ENCODE measurements around the gene KIF1A. TPM values are rescaled to one million over a fixed set of nuclear protein-coding genes. Genes with fewer than 3 reads are reported as not detected.

The KIF1A gene
- total RNA-seq, 1 donor from 2014 or later: not detected

DNA sequence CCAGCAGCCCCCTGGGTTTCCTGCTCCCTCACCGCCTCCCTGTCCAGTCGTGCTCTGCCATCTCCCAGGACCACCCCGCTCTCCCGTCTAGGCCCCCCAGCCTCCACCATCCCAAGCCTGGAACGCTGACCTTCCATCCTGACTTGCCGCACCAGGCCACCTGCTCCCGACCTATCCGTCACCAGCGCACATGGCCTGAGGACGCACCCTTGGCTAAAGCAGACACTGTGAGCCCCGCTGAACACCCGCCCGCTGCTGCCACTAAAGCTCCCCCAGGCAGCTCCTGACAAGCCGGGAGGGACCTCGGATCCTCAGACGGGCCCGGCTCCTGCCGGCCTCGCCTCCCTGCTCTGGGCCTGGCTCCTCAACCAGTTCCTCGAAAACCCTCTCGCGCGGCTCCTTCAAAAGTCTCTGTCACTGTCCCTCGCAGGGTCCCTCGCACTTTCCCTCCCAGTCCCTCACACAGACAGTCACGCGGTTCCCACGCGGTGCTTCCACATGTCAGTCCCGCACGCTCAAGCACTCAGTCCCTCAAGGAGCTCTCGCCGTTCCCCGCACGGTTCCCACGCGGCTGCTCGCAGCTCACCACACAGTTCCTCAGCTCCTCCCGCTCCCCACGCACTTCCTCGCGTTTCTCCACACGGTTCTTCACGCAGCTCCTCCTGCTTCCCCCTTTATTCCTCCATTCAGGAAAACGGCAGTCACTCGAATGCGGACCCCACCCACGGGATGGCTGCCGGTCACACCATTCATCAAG, 42.4 kb downstream of the KIF1A start:
- Mint-ChIP-seq H3K9me3 (no peaks in the 10 kb centered on the region), H3K36me3 (ENCODE audit: low read depth) (no peaks in the 10 kb centered on the region), H3K27me3 (peaks cover 4% of the 10 kb centered on the region), H3K4me3 (no peak overlapping the region), H3K4me1 (no peaks in the 10 kb centered on the region), H3K27ac (no peak overlapping the region)
- CTCF ChIA-PET: no interaction called here
- no peak for DNase-seq
- no peak for ATAC-seq (ENCODE audit: low read depth)
- intact Hi-C loops (cut with micrococcal nuclease): no loop called here
- POLR2A ChIA-PET: no interaction called here
- TF ChIP-seq CTCF (IDR thresholded peaks at IDR 0.05): no peak

GRCh38 chr2:240775905-240776304, 44.1 kb downstream of the KIF1A start:
- no peak for DNase-seq
- H3K27ac Mint-ChIP-seq: no peak overlapping the region
- H3K27me3 Mint-ChIP-seq: peaks cover 4% of the 10 kb centered on the region
- ChIA-PET CTCF (no interaction called here), POLR2A (no interaction called here)
- H3K4me1 Mint-ChIP-seq: no peaks in the 10 kb centered on the region
- no peaks in the 10 kb centered on the region for H3K36me3 Mint-ChIP-seq (ENCODE audit: low read depth)
- no peak for TF ChIP-seq CTCF (IDR thresholded peaks at IDR 0.05)
- intact Hi-C loops (cut with micrococcal nuclease): no loop called here
- H3K9me3 Mint-ChIP-seq: no peaks in the 10 kb centered on the region
- no peak overlapping the region for H3K4me3 Mint-ChIP-seq
- no peak for ATAC-seq (ENCODE audit: low read depth)

DNA sequence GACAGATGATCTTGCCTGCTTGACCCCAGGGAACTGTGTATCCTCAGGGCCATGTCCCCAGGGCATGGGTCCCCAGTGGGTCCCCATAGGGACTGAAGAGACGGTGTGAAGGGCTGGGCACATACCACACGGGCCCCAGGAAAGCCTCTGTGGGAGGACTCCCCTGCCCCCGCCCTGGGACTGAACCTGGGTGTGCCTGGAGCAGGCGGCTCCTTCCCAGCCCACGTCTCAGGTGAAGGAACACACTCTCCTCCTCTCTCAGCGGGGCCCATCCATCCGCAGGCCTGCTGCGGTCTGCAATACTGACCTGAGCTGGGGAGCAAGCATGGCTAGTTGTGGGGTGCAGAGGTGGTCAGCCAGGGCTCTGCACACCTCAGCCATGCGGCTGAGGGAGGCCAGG, 45.2 kb downstream of the KIF1A start:
- no peak overlapping the region for H3K4me3 Mint-ChIP-seq
- intact Hi-C loops (cut with micrococcal nuclease): no loop called here
- TF ChIP-seq CTCF (IDR thresholded peaks at IDR 0.05): no peak
- no peak overlapping the region for H3K27ac Mint-ChIP-seq
- no peaks in the 10 kb centered on the region for H3K4me1 Mint-ChIP-seq
- DNase-seq (no peak), ATAC-seq (ENCODE audit: low read depth) (no peak)
- CTCF ChIA-PET: no interaction called here
- no peaks in the 10 kb centered on the region for H3K9me3 Mint-ChIP-seq
- POLR2A ChIA-PET: no interaction called here
- H3K27me3 Mint-ChIP-seq: peaks cover 4% of the 10 kb centered on the region
- no peaks in the 10 kb centered on the region for H3K36me3 Mint-ChIP-seq (ENCODE audit: low read depth)

- Mint-ChIP-seq H3K36me3 (ENCODE audit: low read depth) (no peaks in the 10 kb centered on the region), H3K27ac (no peak overlapping the region), H3K4me3 (no peak overlapping the region), H3K9me3 (no peaks in the 10 kb centered on the region), H3K27me3 (no peaks in the 10 kb centered on the region), H3K4me1 (no peaks in the 10 kb centered on the region)
- ATAC-seq (ENCODE audit: low read depth) (no peak), DNase-seq (no peak)
- ChIA-PET POLR2A (no interaction called here), CTCF (no interaction called here)
- intact Hi-C loops (cut with micrococcal nuclease): no loop called here
- TF ChIP-seq CTCF (IDR thresholded peaks at IDR 0.05): no peak
Observed at GRCh38 chr2:240769096-240769495, 50.9 kb downstream of the KIF1A start.

DNA sequence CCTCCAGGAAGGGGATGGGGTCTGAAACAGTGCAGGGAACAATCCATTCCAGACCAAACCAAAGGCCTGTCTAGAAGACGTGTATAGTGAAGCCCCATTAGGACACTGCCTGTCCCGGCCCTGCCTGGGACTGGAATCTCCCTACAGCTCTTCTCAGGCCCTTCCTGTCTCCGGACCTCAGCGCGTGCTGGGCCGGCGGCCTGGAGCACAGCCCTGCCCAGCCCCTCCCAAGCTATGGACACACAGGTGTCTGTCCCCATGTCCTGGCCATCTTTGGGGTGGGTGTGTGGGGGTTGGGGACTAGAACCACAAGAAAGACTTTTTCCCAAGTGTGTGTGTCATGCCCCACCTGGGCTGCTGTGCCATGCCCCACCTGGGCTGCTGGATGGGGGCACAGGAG, 51.8 kb downstream of the KIF1A start:
- Mint-ChIP-seq H3K27me3 (no peaks in the 10 kb centered on the region), H3K9me3 (no peaks in the 10 kb centered on the region), H3K4me1 (no peaks in the 10 kb centered on the region), H3K4me3 (no peak overlapping the region), H3K27ac (no peak overlapping the region), H3K36me3 (ENCODE audit: low read depth) (no peaks in the 10 kb centered on the region)
- intact Hi-C loops (cut with micrococcal nuclease): no loop called here
- DNase-seq (no peak), ATAC-seq (ENCODE audit: low read depth) (no peak)
- ChIA-PET CTCF (no interaction called here), POLR2A (interaction anchor here (0.5 kb wide), 1 partner anchor 288 kb away, joined by 7 read pairs; no protein-coding TSS in a partner anchor)
- no peak for TF ChIP-seq CTCF (IDR thresholded peaks at IDR 0.05)
